22Rv1 (cell line): Measurements from ENCODE around the gene FNDC3A.

Experiments
- H3K27ac ChIP-seq: fragments of 450-650 bp; 2 replicates; pipeline ENCODE4 v1.5.1; 2017
- CTCF ChIP-seq: fragments of 450-650 bp; IDR thresholded peaks from 2 replicates; pipeline ENCODE4 v1.5.1; 2017; ENCODE audit warnings: mild to moderate bottlenecking
- ZFX ChIP-seq: fragments of 450-650 bp; IDR thresholded peaks from 2 replicates; pipeline ENCODE4 v1.6.1; 2017; ENCODE audit warnings: antibody characterized with exemption, borderline replicate concordance

The FNDC3A gene

GRCh38 chr13:49184621-49185020 lies 208.9 kb downstream of the FNDC3A start:
- no peak overlapping the region for H3K27ac ChIP-seq
- no peak for TF ChIP-seq CTCF
- TF ChIP-seq ZFX = no peak

GRCh38 chr13:49185264-49185663 lies 209.6 kb downstream of the FNDC3A start:
- TF ChIP-seq ZFX (no peak), CTCF (no peak)
- no peak overlapping the region for H3K27ac ChIP-seq

- TF ChIP-seq CTCF (no peak), ZFX (no peak)
- no peak overlapping the region for H3K27ac ChIP-seq
Measured at GRCh38 chr13:49190901-49191300, 215.2 kb downstream of the FNDC3A start.

GRCh38 chr13:49206641-49207040 lies 230.9 kb downstream of the FNDC3A start:
- no peak overlapping the region for H3K27ac ChIP-seq
- TF ChIP-seq CTCF (no peak), ZFX (no peak)

- H3K27ac ChIP-seq = no peak overlapping the region
- no peak for TF ChIP-seq ZFX
- no peak for TF ChIP-seq CTCF
Measured at GRCh38 chr13:49208619-49209018, 232.9 kb downstream of the FNDC3A start.

GRCh38 chr13:49210114-49210513 lies 234.4 kb downstream of the FNDC3A start:
- TF ChIP-seq ZFX (no peak), CTCF (no peak)

GRCh38 chr13:49210669-49211068 lies 235.0 kb downstream of the FNDC3A start:
- no peak for TF ChIP-seq CTCF
- TF ChIP-seq ZFX = no peak
- H3K27ac ChIP-seq = no peak overlapping the region

More at GRCh38 chr13:49210114-49210513, 234.4 kb downstream of the FNDC3A start:
- no peak overlapping the region for H3K27ac ChIP-seq
